ENCODE measurements around the gene CST7. TPM values are rescaled to one million over a fixed set of nuclear protein-coding genes. Genes with fewer than 3 reads are reported as not detected.
A peak's percentile ranks its signal among the peaks of the same experiment; 100 is the strongest.
"Not testable (repeated sequence)": the region's sequence is repeated elsewhere in the genome, so short reads cannot be mapped to it uniquely, and the experiment has no call there.

The CST7 gene
- total RNA-seq, 1 donor from 2014 or later = 0.92 TPM

DNA sequence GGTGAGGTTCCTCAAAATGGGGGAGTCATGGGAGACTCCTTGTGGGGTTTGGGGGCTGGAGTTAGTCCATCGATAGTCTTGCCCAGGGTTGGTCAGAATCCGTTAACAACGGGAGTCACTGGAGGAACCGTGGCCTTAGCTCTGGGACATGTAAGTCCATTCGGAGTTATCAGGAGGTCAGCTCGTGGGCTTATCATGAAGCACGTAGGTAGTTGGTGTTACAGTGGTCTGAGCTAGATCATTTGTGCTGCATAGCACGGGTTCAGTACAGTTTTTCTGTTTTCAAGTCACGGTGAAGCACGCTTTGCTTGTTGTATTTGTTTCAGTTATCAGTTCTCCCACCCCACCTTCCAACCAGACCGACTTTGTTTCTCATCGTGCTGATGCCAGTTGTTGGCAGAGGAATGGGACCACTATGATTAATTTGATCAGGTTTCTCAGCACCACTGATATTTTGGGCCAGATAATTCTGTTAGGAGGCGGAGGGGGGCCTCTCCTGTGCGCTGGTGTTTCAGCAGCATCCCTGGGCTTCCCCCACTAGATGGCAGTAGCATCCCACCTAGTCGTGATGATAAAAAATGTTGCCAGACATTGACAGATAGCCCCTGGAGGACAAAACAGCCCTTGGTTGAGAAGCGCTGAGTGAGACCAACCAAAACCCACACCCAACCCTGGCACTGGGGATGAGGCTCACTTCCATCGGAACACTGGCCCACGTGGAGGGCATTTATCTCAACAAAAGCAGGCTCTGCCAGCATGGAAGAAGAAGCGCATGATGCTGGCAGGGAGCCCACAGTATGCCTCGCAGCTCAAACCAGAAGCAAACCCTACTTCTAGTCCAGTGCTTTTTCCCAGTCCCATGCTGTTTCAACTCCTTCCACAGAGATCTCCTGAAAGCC, 45.6 kb downstream of the CST7 start:
- intact Hi-C loops (cut with micrococcal nuclease) = loop anchor here (2.0 to 10.0 kb wide), 2 partner anchors 70 to 200 kb away; partner anchors contain the start of gene ENTPD6
- DNase-seq (peak; percentile 90), ATAC-seq (peak; percentile 73)

DNA sequence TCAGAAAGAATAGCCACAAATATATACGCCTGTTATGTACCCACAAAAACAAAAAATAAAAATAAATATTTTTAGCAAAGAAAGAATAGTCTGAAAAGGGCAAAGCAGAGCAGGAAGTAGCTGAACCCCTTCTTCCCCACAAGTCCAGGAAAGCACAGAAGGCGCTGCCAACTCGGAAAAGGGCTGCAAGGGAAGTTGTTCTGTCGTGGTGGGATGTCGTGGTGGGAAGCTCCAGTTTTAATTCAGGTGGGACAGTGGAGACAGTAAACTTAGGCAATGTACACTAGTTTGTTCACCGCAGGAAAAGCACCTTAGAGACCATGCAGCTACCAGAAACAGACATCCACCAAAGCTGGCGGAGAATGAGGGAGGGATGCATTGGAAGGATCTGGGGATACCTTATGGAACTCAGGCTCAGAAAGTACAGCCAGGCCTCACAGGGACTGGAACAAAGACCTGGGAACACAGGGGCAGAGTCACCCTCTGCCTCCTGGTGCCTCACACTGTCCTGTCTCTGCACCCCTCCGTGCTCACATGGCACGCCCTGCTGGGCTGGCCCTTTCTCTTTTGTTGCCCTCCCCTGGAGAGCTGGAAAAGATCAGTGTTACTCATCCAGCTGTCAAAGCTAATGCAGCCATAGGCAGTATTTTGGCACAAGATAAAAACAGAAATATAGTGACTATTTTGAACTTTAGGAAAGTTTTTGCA, 46.8 kb downstream of the CST7 start:
- ATAC-seq (peak; percentile 10), DNase-seq (peak; percentile 47)
- intact Hi-C loops (cut with micrococcal nuclease) = loop anchor here (2.0 to 10.0 kb wide), 2 partner anchors 69 to 199 kb away; partner anchors contain the start of gene ENTPD6

DNA sequence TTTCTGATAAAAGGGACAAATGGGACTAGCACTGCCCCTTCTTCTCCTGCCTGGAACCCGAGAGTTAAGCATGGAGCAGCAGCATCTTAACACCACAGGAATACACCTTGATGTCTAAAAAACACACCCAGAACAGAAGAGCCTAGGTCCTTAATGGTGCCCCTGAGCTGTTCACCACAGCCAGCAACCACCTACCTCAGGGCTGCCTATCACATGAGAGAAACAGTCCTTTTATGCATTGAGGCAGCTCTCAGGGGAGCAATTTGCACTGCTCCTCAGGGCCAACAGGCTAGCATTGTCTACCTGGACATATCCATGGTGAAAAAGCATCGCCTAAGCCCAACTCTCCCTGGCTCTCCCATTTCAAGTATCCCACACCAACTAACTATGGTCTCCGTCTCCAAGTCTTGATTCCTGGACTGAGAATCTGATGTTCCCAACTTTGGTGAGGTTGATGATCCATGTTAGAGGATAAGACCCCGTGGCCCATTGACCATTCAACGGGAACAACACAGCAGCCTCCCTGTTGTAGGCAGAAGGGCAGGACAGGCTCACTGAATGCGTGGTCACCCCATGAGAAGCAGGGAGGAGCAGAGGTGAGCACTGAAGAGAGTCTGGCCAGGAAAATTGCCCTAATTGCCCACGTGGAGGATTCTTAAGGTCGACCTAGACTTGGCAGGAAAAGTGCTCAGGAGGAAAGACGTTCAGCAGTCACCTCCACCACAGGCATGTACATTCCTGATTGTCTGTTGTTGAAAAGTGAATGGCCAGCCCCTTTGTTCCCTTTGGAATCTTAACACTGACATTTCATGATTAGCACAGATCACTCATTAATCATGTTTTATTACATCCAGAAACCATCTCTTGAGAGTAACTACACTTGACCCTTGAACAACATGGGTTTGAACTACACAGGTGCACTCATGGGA, 47.6 kb downstream of the CST7 start:
- DNase-seq (no peak), ATAC-seq (no peak)
- intact Hi-C loops (cut with micrococcal nuclease) = loop anchor here (10.0 kb wide), 1 partner anchor 198 kb away; the partner anchor contains the start of gene ENTPD6

- ATAC-seq = no peak
- intact Hi-C loops (cut with micrococcal nuclease) = loop anchor here (10.0 kb wide), 1 partner anchor 197 kb away; the partner anchor contains the start of gene ENTPD6
- no peak for DNase-seq
Measured at GRCh38 chr20:24998121-24998520, 49.1 kb downstream of the CST7 start.

GRCh38 chr20:24998631-24999445, 49.8 kb downstream of the CST7 start:
- intact Hi-C loops (cut with micrococcal nuclease) = loop anchor here (10.0 kb wide), 1 partner anchor 196 kb away; the partner anchor contains the start of gene ENTPD6
- ATAC-seq (peak; percentile 66), DNase-seq (no peak)

- ATAC-seq = no peak
- no peak for DNase-seq
- intact Hi-C loops (cut with micrococcal nuclease) = loop anchor here (10.0 kb wide), 1 partner anchor 195 kb away; the partner anchor contains the start of gene ENTPD6
Measured at GRCh38 chr20:24999568-24999967, 50.5 kb downstream of the CST7 start.

DNA sequence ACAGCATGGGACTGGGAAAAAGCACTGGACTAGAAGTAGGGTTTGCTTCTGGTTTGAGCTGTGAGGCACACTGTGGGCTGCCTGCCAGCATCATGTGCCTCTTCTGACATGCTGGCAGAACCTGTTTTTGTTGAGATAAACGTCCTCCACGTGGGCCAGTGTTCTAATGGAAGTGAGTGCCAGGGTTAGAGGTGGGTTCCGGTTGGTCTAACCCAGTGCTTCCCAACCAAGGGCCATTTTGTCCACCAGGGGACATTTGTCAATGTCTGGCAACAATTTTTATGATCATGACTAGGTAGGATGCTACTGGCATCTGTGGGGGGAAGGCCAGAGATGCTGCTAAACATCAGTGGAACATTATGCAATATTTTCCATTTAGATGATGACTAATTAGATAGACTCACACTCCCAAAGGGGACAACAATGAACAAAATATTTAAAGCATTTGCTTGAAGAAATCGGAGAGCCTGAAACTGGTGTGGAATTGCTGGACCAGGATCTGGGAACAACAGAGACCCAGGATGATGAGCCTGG, 51.3 kb downstream of the CST7 start:
- ATAC-seq = peak; percentile 66
- peak; percentile 89 for DNase-seq
- intact Hi-C loops (cut with micrococcal nuclease) = no loop called here

DNA sequence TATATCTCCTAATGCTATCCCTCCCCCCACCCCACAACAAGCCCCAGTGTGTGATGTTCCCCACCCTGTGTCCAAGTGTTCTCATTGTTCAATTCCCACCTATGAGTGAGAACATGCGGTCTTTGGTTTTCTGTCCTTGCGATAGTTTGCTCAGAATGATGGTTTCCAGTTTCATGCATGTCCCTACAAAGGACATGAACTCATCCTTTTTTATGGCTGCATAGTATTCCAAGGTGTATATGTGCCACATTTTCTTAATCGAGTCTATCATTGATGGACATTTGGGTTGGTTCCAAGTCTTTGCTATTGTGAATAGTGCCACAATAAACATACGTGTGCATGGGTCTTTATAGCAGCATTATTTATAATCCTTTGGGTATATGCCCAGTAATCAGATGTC, 52.3 kb downstream of the CST7 start:
- ATAC-seq; DNase-seq; intact Hi-C loops (cut with micrococcal nuclease): not testable (repeated sequence)

GRCh38 chr20:25003002-25003401, 53.9 kb downstream of the CST7 start:
- ATAC-seq = no peak
- no peak for DNase-seq
- intact Hi-C loops (cut with micrococcal nuclease) = no loop called here

DNA sequence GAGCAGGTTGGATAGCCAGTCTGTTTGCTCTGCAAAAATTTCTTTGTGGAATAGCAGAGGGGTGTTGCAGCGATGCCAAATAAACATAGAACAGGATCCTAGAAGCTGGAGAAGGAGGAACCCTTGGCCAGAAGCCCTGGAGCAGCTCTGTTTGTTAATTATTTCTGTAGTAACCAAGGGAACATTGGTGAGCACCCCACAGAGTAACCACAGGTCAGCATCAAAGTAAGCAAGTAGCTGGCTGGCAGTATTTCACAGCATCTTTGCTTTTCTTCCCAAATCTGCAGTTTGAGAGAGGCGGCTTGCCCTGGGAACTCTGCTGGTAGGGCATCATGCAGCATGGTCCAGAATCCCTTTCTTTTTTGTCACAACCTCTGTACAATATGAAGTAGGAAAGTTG, 56.2 kb downstream of the CST7 start:
- DNase-seq = no peak
- peak; percentile 69 for ATAC-seq
- intact Hi-C loops (cut with micrococcal nuclease) = no loop called here

- intact Hi-C loops (cut with micrococcal nuclease) = no loop called here
- peak; percentile 20 for ATAC-seq
Measured at GRCh38 chr20:25005661-25006060, 56.6 kb downstream of the CST7 start.

DNA sequence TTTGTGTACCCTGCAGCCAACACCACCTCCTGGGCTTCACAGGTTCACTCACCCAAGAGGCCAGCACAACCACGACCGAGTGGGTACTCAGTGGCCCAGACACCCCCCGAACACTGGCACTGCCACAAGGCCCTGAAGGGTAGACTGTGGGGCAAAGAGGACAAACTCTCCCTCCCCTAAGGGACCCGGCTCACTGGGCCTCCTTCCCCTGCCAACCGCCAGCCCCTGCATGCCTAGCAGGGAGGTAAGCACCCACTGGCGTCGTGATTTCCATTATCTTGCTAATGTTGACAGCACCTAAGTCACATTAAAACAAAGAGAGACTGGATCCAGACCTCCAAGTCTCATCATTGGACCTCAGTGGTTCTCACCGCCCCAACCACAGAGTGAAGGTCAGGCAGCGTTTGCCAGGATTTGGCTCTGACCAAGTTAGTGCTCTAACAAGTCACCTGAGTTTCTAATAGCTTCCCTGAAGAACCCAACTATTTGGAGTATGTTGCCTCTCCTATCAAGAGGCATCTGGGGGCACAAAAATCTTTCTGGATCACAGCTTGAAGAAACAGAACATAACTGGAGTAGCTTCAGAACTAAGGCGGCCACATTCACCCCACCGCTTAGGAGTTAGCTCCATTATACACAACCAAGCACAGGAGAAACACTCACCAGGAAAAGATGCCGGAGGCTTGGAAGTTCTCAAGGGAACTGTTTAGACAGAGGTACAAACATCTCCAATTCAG, 57.5 kb downstream of the CST7 start:
- intact Hi-C loops (cut with micrococcal nuclease) = no loop called here
- ATAC-seq (no peak), DNase-seq (no peak)

More at GRCh38 chr20:25005661-25006060, 56.6 kb downstream of the CST7 start:
- DNase-seq = no peak

GRCh38 chr20:25007491-25008305, 58.6 kb downstream of the CST7 start:
- intact Hi-C loops (cut with micrococcal nuclease) = no loop called here
- ATAC-seq (no peak), DNase-seq (no peak)

- intact Hi-C loops (cut with micrococcal nuclease) = no loop called here
- no peak for DNase-seq
Measured at GRCh38 chr20:25008388-25009217, 59.5 kb downstream of the CST7 start.

More at GRCh38 chr20:25008388-25009217, 59.5 kb downstream of the CST7 start:
- no peak for ATAC-seq

Measured in left ventricle myocardium superior (tissue), 1 donor.